GM12878 (cell line): Measurements from ENCODE around the gene TMEM41A.

Experiments
- CTCF ChIP-seq, 3 experiments: IDR thresholded peaks in 2 of 3; conservative IDR thresholded peaks in 1 of 3; 2 replicates each; pipeline ENCODE4 v1.5.1; 2011; ENCODE audit warnings: low read depth in 3 of 3, low read length in 3 of 3, mild to moderate bottlenecking in 3 of 3, control low read depth in 2 of 3, moderate library complexity in 2 of 3, inconsistent platforms in 1 of 3, mixed read lengths in 1 of 3; ENCODE audit not compliant: control insufficient read depth in 2 of 3, insufficient read depth in 1 of 3; ENCODE audit errors: extremely low read depth in 1 of 3
- EZH2 ChIP-seq: IDR thresholded peaks from 2 replicates; pipeline ENCODE4 v1.6.1; 2012; ENCODE audit warnings: low read depth, mild to moderate bottlenecking, control low read depth, inconsistent platforms, low read length, borderline replicate concordance; ENCODE audit not compliant: control insufficient read depth
- FOXK2 ChIP-seq: fragments of 450-650 bp; IDR thresholded peaks from 2 replicates; pipeline ENCODE4 v1.6.1; 2017; ENCODE audit warnings: mild to moderate bottlenecking, moderate library complexity
- GABPA ChIP-seq: IDR thresholded peaks from 2 replicates; pipeline ENCODE4 v1.6.1; 2014; ENCODE audit warnings: antibody characterized with exemption, low read depth, mild to moderate bottlenecking, inconsistent platforms
- POLR2A ChIP-seq: IDR thresholded peaks from 2 replicates; pipeline ENCODE4 v1.6.1; 2011; ENCODE audit warnings: low read depth, mild to moderate bottlenecking, low read length
- POLR2AphosphoS5 ChIP-seq: IDR thresholded peaks from 2 replicates; pipeline ENCODE4 v1.6.1; 2011; ENCODE audit warnings: mild to moderate bottlenecking, low read length, inconsistent platforms
- RAD21 ChIP-seq: IDR thresholded peaks from 2 replicates; pipeline ENCODE4 v1.6.1; 2011; ENCODE audit warnings: mild to moderate bottlenecking, low read depth, low read length, moderate library complexity; ENCODE audit not compliant: insufficient read depth
- RB1 ChIP-seq: fragments of 450-650 bp; formaldehyde crosslinking; IDR thresholded peaks from 2 replicates; pipeline ENCODE4 v1.6.1; 2017; ENCODE audit warnings: mild to moderate bottlenecking, borderline replicate concordance
- SIX5 ChIP-seq: IDR thresholded peaks from 2 replicates; pipeline ENCODE4 v1.6.1; 2011; ENCODE audit warnings: mild to moderate bottlenecking, low read depth, low read length, moderate library complexity; ENCODE audit not compliant: severe bottlenecking
- SREBF2 ChIP-seq: IDR thresholded peaks from 2 replicates; pipeline ENCODE4 v1.6.1; 2012; ENCODE audit warnings: mild to moderate bottlenecking, low read length
- SRF ChIP-seq, 2 experiments: IDR thresholded peaks; 2 replicates each; pipeline ENCODE4 v1.6.1; 2011; ENCODE audit warnings: low read depth in 2 of 2, low read length in 2 of 2, mild to moderate bottlenecking in 1 of 2, moderate library complexity in 1 of 2
- TAF1 ChIP-seq: IDR thresholded peaks from 2 replicates; pipeline ENCODE4 v1.6.1; 2011; ENCODE audit warnings: mild to moderate bottlenecking, low read depth, low read length, borderline replicate concordance

DNA sequence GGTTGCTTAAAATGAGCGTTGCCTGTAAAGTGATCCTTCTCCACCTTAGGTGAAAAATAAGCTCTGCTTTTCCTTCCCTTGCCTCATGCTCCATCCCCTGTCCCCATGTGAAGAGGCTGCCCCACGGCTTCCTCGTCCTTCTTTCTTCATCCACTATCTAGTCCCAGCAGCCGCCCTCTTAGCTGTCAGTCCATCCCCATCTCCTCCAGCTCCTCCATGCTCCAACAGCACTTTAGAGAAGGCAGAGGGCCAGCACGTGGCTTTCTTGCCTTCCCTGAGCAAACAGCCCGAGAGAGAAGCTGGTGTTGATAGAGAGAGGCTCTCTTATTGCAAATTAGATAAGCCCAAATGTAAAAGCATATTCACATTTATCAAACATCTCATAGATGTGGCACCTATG is 9.0 kb upstream of the TMEM41A start:
- TF ChIP-seq POLR2AphosphoS5 (no peak), CTCF (IDR thresholded peaks at IDR 0.05 in 2 of 3, conservative IDR thresholded peaks at IDR 0.05 in 1 of 3; ENCODE audit: control insufficient read depth in 2 of 3, extremely low read depth in 1 of 3, insufficient read depth in 1 of 3, low read depth in 3 of 3, low read length in 3 of 3) (no peak), SREBF2 (no peak), SRF (IDR thresholded peaks at IDR 0.05; ENCODE audit: low read depth in 2 of 2, low read length in 2 of 2) (no peak), FOXK2 (no peak), RAD21 (no peak), POLR2A (no peak), GABPA (no peak), RB1 (no peak), SIX5 (no peak), TAF1 (no peak), EZH2 (no peak)
